ENCODE results near the gene CLRN3. TPM values are rescaled to one million over a fixed set of nuclear protein-coding genes. Genes with fewer than 3 reads are reported as not detected.

Gene CLRN3
- total and polyA plus RNA-seq, 3 donors from 2014 or later: 0.55 TPM; not detected in 2

DNA sequence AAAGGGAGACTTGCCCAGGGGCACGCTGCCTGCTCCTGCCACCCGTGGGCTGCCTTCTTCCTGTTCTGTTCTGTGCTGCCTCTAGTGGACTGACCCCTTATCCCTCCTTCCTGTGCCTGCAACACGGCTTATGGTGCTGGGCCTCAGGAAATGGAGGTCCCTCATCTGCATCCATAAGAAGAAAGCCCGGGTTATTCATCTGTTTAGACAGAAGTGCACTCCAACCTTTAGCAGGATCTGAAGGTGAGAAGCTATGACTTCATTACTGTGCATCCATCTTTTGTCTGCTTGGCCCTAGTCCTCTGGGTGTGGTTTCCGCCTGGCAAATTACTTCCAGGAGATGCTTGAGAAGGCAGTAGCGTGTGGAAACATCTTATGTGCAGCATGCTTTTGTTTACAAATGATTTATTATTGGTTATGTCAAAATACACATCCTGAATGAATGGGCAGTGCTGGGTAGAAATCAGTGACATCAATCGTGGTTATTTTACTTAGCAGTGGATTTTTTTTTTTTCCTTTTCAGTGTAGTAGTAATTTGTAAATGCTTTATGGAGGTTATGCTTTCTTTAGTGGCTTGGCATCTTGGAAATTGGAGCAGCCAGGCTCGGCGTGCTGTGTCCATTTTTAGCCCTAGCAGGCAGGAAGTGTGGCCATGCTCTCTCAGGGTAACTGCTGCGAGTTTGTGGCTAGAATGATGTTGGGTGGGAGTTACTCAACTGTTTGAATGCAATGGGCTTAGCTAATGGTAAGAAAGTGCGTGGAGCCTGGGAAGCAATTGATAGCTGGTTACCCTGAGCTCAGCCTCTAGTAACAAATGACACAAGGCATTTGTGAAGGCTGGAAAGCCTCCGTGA is 26.9 kb upstream of the CLRN3 start:
- H3K4me1 ChIP-seq: no peaks in the 10 kb centered on the region
- no peaks in the 10 kb centered on the region for H3K27me3 ChIP-seq
- H3K27ac ChIP-seq: no peak overlapping the region
- intact Hi-C loops (cut with DNase I; ENCODE audit: low total_unique reads): no loop called here
- no peak for DNase-seq
- no peaks in the 10 kb centered on the region for H3K9me3 ChIP-seq
- no peaks in the 10 kb centered on the region for H3K36me3 ChIP-seq (ENCODE audit: low read depth, missing control alignments)
- no peak for TF ChIP-seq CTCF (IDR thresholded peaks at IDR 0.05)
- TF ChIP-seq POLR2A (IDR thresholded peaks at IDR 0.05): no peak
- no peak overlapping the region for H3K4me3 ChIP-seq
- WGBS, 2 donors: 65 to 72% methylated on average over 12 of the region's 12 CpGs

DNA sequence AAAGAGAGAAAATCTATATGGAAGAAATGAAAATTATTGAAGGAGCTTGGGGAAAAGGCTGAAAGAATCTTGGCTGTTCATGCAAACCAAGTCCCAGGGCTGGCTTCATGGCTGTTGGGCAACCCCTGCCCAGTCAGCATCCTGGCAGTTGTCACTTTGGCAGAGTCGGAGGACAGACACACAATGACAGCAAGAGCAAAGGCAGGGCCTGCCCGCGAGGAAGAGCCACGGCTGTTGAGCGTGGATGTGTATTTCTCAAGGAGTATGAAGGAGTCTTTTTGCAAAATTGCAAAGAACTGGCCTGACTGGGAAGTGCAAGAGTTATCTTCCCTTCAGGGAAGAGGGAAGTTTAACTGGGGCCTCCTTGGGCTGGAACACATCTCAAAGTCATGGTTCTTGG is 25.8 kb upstream of the CLRN3 start:
- no peaks in the 10 kb centered on the region for H3K27me3 ChIP-seq
- intact Hi-C loops (cut with DNase I; ENCODE audit: low total_unique reads): no loop called here
- no peak overlapping the region for H3K27ac ChIP-seq
- no peaks in the 10 kb centered on the region for H3K4me1 ChIP-seq
- H3K36me3 ChIP-seq (ENCODE audit: low read depth, missing control alignments): no peaks in the 10 kb centered on the region
- no peak for DNase-seq
- H3K4me3 ChIP-seq: no peak overlapping the region
- WGBS, 2 donors: 91 to 94% methylated on average over 5 of the region's 5 CpGs
- TF ChIP-seq POLR2A (IDR thresholded peaks at IDR 0.05) (no peak), CTCF (IDR thresholded peaks at IDR 0.05) (no peak)
- H3K9me3 ChIP-seq: no peaks in the 10 kb centered on the region

- DNase-seq: no peak
- intact Hi-C loops (cut with DNase I; ENCODE audit: low total_unique reads): no loop called here
- 97% methylated on average over 9 of the region's 9 CpGs for WGBS, 2 donors
- Histone ChIP-seq H3K4me3 (no peak overlapping the region), H3K27ac (no peak overlapping the region), H3K9me3 (no peaks in the 10 kb centered on the region), H3K4me1 (no peaks in the 10 kb centered on the region), H3K27me3 (no peaks in the 10 kb centered on the region), H3K36me3 (ENCODE audit: low read depth, missing control alignments) (no peaks in the 10 kb centered on the region)
- TF ChIP-seq CTCF (IDR thresholded peaks at IDR 0.05) (no peak), POLR2A (IDR thresholded peaks at IDR 0.05) (no peak)
Measured at GRCh38 chr10:127916826-127917225, 24.1 kb upstream of the CLRN3 start.

DNA sequence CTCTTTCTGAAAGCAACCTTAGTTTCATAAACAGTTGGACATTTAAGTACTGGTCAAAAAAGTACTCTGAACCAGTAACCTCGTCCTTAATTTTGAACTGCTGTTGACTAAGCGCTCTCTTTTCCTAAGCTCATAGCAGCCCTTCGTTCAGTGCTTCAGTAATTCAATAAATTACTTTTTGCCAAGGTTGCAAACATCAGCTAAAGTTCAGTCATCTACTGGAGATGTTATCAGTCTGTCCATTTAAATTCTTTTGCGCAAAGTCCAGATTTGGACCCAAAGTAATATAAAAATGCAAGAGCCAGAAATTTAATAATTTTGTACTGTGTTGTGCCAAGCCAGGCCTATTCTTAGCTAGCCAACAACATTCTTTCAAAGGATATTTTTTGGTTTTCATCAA is 22.6 kb upstream of the CLRN3 start:
- H3K36me3 ChIP-seq (ENCODE audit: low read depth, missing control alignments): no peaks in the 10 kb centered on the region
- H3K27me3 ChIP-seq: no peaks in the 10 kb centered on the region
- H3K27ac ChIP-seq: no peak overlapping the region
- WGBS, 2 donors: 86 to 87% methylated on average over 4 of the region's 4 CpGs
- intact Hi-C loops (cut with DNase I; ENCODE audit: low total_unique reads): no loop called here
- H3K4me1 ChIP-seq: no peaks in the 10 kb centered on the region
- H3K4me3 ChIP-seq: no peak overlapping the region
- no peak for DNase-seq
- H3K9me3 ChIP-seq: no peaks in the 10 kb centered on the region
- no peak for TF ChIP-seq POLR2A (IDR thresholded peaks at IDR 0.05)
- TF ChIP-seq CTCF (IDR thresholded peaks at IDR 0.05): no peak

DNA sequence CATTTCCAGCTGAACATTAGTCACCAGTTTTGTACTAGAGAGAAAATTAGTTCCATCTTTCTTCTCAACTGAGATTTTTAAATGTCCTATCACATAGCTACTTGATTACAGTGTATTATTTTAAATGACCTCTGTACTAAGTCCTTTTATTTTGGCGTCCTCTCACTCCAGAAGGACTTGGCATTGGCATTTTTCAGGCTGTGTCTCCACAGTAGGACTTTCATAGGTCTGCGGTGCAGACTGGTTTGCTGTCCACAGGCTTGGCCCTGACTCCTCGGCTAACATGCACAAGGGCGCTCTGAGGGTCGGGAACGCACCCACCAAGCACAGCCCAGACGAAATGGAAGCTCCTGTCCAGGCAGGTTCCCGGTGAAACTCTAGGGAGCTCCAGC is 20.6 kb upstream of the CLRN3 start:
- intact Hi-C loops (cut with DNase I; ENCODE audit: low total_unique reads): no loop called here
- WGBS, 2 donors: 93 to 98% methylated on average over 8 of the region's 8 CpGs
- no peak overlapping the region for H3K4me3 ChIP-seq
- no peaks in the 10 kb centered on the region for H3K36me3 ChIP-seq (ENCODE audit: low read depth, missing control alignments)
- no peaks in the 10 kb centered on the region for H3K4me1 ChIP-seq
- no peaks in the 10 kb centered on the region for H3K9me3 ChIP-seq
- no peak for DNase-seq
- no peak overlapping the region for H3K27ac ChIP-seq
- no peaks in the 10 kb centered on the region for H3K27me3 ChIP-seq
- TF ChIP-seq CTCF (IDR thresholded peaks at IDR 0.05) (no peak), POLR2A (IDR thresholded peaks at IDR 0.05) (no peak)
